Activated T-cell treated with anti-CD3 and anti-CD28 coated beads, Interleukin-2, amount 50 U/mL, for 24 hours (primary cell): ENCODE data around the gene NVL.
"Not testable (repeated sequence)": the region's sequence is repeated elsewhere in the genome, so short reads cannot be mapped to it uniquely, and the experiment has no call there.

Experiments
- DNase-seq: peaks from one replicate; pipeline ENCODE4 v3.0.0-alpha.2; 2020
- H3K27ac Mint-ChIP-seq: 2 replicates; pipeline ENCODE4 v1.8.0; 2020; ENCODE audit warnings: mild to moderate bottlenecking, mixed read lengths
- H3K27me3 Mint-ChIP-seq: 2 replicates; pipeline ENCODE4 v1.8.0; 2020; ENCODE audit warnings: mixed read lengths
- H3K36me3 Mint-ChIP-seq: 2 replicates; pipeline ENCODE4 v1.8.0; 2020; ENCODE audit warnings: low read depth, mixed read lengths
- H3K4me1 Mint-ChIP-seq: 2 replicates; pipeline ENCODE4 v1.8.0; 2020; ENCODE audit warnings: low read depth, mixed read lengths
- H3K4me3 Mint-ChIP-seq: 2 replicates; pipeline ENCODE4 v1.8.0; 2020; ENCODE audit warnings: mild to moderate bottlenecking, moderate library complexity, mixed read lengths
- H3K9me3 Mint-ChIP-seq: 2 replicates; pipeline ENCODE4 v1.8.0; 2020; ENCODE audit warnings: mixed read lengths

Gene NVL

DNA sequence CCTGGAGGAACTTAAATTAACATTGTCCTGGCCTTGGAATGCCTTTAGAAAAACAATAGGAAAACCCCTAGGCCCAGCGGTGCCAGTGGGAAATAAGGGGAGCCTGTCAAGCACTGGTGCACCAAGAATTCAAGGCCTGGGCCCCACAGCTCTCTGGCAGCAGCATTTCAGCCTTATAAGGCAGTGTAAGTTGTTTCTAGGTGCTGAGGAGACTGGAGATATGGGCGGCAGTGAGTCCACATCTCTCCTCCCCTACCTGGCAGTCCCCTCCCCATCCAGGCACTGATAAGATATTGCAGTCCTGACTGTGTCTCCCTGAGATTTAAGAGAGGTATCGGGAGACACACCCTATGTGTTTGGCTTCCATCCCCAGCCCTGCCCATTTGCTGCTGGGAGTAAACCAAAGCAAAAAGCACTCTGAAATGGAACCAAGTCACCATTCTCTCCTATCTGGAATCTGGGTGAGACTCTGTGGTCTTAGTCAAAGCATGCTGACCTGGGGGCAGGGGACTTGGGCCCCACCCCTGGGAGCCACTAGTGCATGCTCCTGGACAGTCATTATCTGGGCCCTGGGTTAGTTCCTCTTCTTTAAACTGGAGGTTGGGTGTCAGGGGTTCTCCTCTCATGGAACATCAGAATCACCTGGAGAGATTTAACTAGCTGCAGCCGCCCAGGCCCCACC, 116.4 kb downstream of the NVL start:
- Mint-ChIP-seq H3K27me3 (no peaks in the 10 kb centered on the region), H3K36me3 (no peaks in the 10 kb centered on the region), H3K4me1 (peaks cover 4% of the 10 kb centered on the region), H3K9me3 (no peaks in the 10 kb centered on the region), H3K4me3 (no peak overlapping the region), H3K27ac (peak overlapping the region; percentile 22)
- no peak for DNase-seq

GRCh38 chr1:224212618-224213061, 117.3 kb downstream of the NVL start:
- Mint-ChIP-seq H3K27me3 (no peaks in the 10 kb centered on the region), H3K27ac (no peak overlapping the region), H3K9me3 (no peaks in the 10 kb centered on the region), H3K4me3 (no peak overlapping the region), H3K36me3 (no peaks in the 10 kb centered on the region), H3K4me1 (peaks cover 4% of the 10 kb centered on the region)
- DNase-seq: no peak

DNA sequence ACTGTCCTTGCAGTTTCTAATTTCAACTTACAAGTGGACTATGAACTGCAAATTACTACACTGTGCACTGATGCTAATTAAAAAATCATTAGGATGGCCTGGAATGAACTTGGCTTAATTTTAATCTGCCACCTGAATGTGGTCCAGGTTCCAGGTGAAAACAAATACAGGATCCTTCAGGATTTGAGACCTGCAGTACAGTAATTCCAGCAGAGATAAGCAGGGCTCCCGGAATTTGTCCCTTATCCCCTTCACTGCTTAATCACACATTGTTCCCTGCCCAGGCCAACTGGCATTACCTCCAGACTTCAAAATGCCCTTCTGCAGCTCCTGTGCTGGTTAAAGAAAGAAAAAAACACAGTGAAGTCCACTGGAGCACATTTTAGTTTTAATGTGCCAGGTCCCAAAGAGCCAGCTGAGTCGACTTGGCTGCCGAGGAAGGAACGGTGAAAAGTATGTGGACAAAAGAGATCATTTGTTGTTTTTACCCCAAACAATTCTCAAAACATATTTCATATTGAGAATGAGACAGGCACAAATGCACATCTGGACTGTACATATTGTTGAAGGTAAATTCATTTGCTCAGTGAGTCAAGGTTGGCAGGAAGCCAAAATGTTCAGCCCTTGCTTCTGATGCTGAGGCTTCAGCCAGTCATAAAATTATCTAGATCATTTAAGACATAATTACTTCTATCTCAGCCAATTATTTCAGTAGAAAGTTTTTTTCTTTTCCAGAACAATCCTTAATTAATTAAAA, 118.6 kb downstream of the NVL start:
- H3K4me3 Mint-ChIP-seq: no peak overlapping the region
- H3K27ac Mint-ChIP-seq: no peak overlapping the region
- H3K9me3 Mint-ChIP-seq: no peaks in the 10 kb centered on the region
- peaks cover 4% of the 10 kb centered on the region for H3K4me1 Mint-ChIP-seq
- no peaks in the 10 kb centered on the region for H3K27me3 Mint-ChIP-seq
- H3K36me3 Mint-ChIP-seq: no peaks in the 10 kb centered on the region
- no peak for DNase-seq

DNA sequence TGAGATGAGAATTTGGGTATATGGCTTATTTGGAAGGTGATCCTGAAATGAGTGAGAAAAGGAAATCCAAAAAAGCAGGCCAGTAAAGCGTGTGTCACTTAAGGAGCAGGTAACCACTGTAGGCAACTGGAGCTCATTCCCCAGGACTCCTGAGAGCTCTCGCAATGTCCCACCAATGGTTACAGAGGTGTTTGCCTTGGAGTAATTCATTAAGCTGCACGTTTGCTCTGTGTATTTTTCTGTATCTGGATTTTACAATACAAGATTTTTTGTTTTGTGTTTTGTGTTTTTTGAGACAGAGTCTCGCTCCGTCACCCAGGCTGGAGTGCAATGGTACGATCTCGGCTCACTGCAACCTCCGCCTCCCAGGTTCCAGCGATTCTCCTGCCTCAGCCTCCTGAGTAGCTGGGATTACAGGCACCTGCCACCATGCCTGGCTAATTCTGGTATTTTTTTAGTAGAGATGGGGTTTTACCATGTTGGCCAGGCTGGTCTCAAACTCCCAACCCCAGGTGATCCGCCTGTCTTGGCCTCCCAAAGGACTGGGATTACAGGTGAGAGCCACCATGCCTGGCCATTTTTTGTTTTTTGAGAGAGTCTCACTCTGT, 123.9 kb downstream of the NVL start:
- not testable (repeated sequence) for DNase-seq, H3K4me3 Mint-ChIP-seq, H3K9me3 Mint-ChIP-seq, H3K36me3 Mint-ChIP-seq, H3K27me3 Mint-ChIP-seq
- Mint-ChIP-seq H3K27ac (peak overlapping the region; percentile 88), H3K4me1 (peaks cover 15% of the 10 kb centered on the region)

DNA sequence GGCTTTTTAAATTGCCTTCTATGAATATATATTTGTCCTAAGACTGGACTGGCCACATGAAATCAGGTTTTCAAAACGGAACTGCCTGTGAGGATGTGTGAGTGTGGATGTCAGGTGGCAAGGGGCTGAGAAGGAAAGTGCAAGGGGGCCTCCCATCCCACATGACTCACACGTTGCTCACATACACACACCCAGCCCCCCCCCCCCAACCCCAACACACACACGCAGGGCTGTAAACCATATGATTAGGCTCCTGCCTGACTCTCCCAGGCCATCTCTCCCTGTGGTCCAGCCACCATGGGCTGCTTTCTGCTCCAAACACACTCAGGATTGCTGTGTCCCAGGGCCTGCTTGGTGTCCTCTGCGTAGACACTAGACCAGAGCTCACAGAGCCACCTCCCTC, 124.5 kb downstream of the NVL start:
- no peaks in the 10 kb centered on the region for H3K27me3 Mint-ChIP-seq
- no peaks in the 10 kb centered on the region for H3K36me3 Mint-ChIP-seq
- peak overlapping the region; percentile 62 for H3K4me3 Mint-ChIP-seq
- H3K9me3 Mint-ChIP-seq: no peaks in the 10 kb centered on the region
- peak; percentile 48 for DNase-seq
- H3K27ac Mint-ChIP-seq: peak overlapping the region; percentile 88
- peaks cover 15% of the 10 kb centered on the region for H3K4me1 Mint-ChIP-seq

DNA sequence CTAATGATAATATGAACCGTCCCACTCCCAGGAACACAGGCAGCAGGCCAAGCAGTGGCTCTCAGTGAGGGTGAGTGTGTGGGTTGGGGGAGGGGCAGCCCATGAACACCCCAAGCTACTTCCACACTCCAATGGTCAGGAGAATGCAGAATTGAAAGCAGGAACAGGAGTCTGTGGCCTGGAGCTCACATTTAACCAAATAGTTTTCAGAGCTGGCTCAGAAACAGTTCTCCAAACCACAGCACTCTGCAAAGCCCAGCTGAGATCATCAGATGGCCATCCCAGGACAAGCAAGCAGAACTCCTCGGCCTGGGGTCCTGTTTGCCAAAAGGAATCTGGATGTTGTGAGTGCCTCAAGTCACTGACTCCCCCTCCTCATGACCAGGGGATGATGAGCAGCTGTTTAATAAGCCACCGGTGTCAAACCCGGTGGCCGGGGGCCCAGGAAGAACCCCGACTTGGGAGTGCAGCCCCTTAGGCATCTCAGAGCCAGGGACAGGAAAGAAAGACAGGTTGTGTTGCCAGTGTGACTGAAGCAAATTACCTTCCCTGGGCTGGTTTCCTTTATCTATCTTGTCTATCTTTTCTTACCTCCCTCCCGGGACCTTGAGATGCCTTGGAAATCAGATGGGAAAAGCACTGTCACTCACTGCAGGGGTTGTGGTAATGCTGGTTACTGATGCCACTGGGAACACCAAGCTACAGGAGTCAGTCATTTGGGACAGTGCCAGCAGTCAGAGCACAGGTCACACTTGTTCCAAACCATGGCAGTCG, 126.5 kb downstream of the NVL start:
- DNase-seq: no peak

DNA sequence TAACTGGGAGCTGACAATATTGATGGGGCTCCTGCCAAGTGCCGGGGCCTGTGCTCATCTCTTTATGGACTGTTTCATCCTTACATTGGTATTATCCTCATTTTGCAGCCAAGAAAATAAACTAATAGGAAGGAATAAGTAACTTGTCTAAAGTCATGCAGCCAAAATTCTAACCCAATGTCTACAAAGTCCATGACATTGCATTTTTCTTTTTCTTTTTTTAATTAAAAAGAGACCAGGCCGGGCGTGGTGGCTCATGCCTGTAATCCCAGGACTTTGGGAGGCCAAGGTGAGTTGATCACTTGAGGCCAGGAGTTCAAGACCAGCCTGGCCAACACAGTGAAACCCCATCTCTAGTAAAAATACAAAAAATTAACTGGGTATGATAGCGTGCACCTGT, 128.1 kb downstream of the NVL start:
- H3K27ac Mint-ChIP-seq: no peak overlapping the region

More for the DNA sequence above, 126.5 kb downstream of the NVL start:
- H3K4me3 Mint-ChIP-seq: no peak overlapping the region
- H3K9me3 Mint-ChIP-seq: no peaks in the 10 kb centered on the region
- H3K4me1 Mint-ChIP-seq: peaks cover 15% of the 10 kb centered on the region
- H3K27ac Mint-ChIP-seq: no peak overlapping the region
- H3K36me3 Mint-ChIP-seq: no peaks in the 10 kb centered on the region
- H3K27me3 Mint-ChIP-seq: no peaks in the 10 kb centered on the region

GRCh38 chr1:224201383-224201782, 128.6 kb downstream of the NVL start:
- Mint-ChIP-seq H3K27ac (no peak overlapping the region), H3K36me3 (no peaks in the 10 kb centered on the region), H3K4me3 (no peak overlapping the region), H3K9me3 (no peaks in the 10 kb centered on the region), H3K27me3 (no peaks in the 10 kb centered on the region), H3K4me1 (peaks cover 19% of the 10 kb centered on the region)
- no peak for DNase-seq

More for the DNA sequence above, 128.1 kb downstream of the NVL start:
- Mint-ChIP-seq H3K27me3 (no peaks in the 10 kb centered on the region), H3K36me3 (no peaks in the 10 kb centered on the region), H3K4me3 (no peak overlapping the region), H3K9me3 (no peaks in the 10 kb centered on the region), H3K4me1 (peaks cover 17% of the 10 kb centered on the region)
- no peak for DNase-seq

DNA sequence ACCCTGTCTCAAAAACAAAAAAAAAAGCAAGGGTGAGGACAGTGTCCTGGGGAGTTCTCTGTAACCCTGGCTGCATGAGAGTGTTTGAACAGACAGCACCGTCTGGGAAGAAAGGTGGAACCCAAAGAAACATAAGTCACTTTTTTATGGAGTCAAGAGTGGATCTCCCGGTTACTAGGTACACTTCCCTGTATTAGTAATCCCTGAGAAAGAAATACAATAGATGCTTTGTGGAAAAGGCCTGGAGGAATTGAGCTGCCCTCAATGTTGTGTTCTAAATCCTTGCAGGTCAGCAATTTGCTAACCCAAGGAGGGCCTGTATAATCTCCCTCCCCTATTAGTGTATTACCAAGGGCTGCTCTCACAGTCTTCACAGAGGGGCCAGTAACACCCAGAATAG, 130.3 kb downstream of the NVL start:
- Mint-ChIP-seq H3K27ac (no peak overlapping the region), H3K4me1 (peaks cover 14% of the 10 kb centered on the region), H3K4me3 (no peak overlapping the region), H3K36me3 (peaks cover 5% of the 10 kb centered on the region), H3K27me3 (no peaks in the 10 kb centered on the region), H3K9me3 (no peaks in the 10 kb centered on the region)
- DNase-seq: no peak

- H3K4me1 Mint-ChIP-seq: peaks cover 11% of the 10 kb centered on the region
- peaks cover 13% of the 10 kb centered on the region for H3K36me3 Mint-ChIP-seq
- no peak overlapping the region for H3K27ac Mint-ChIP-seq
- no peak for DNase-seq
- no peaks in the 10 kb centered on the region for H3K9me3 Mint-ChIP-seq
- no peaks in the 10 kb centered on the region for H3K27me3 Mint-ChIP-seq
- H3K4me3 Mint-ChIP-seq: no peak overlapping the region
Measured at GRCh38 chr1:224198572-224198971, 131.4 kb downstream of the NVL start.

GRCh38 chr1:224196813-224197600, 133.0 kb downstream of the NVL start:
- Mint-ChIP-seq H3K27ac (peak overlapping the region; percentile 5), H3K4me1 (peaks cover 20% of the 10 kb centered on the region), H3K27me3 (no peaks in the 10 kb centered on the region), H3K36me3 (peaks cover 25% of the 10 kb centered on the region), H3K9me3 (no peaks in the 10 kb centered on the region), H3K4me3 (no peak overlapping the region)
- DNase-seq: no peak

DNA sequence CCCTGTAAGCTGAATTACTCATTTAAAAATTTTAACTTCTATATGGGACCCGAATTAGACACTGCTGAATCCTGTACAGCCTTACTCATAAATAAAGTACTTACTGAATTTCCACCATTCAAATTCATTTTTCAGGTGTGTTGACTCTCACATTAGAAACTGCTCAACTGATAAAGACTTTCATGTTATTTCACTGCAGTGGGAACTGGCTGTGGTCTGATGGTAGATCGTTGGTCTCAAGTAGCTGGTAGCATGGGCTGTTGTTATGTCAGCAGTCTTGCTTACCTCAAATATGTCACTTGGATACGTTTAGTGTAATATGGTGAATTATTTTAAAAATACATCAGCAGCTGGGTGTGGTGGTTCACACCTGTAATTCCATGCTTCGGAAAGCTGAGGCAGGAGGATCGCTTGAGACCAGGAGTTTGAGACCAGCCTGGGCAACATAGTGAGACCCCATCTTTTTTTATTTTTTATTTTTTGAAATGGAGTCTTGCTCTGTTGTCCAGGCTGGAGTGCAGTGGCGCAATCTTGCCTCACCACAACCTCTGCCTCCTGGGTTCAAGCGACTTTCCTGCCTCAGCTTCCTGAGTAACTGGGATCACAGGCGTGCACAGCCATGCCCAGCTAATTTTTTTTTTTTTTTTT, 136.5 kb downstream of the NVL start:
- Mint-ChIP-seq H3K36me3 (peaks cover 54% of the 10 kb centered on the region), H3K27me3 (no peaks in the 10 kb centered on the region), H3K9me3 (no peaks in the 10 kb centered on the region), H3K27ac (peak overlapping the region; percentile 72), H3K4me1 (peaks cover 39% of the 10 kb centered on the region), H3K4me3 (no peak overlapping the region)
- DNase-seq: no peak

- Mint-ChIP-seq H3K4me1 (peaks cover 47% of the 10 kb centered on the region), H3K27me3 (no peaks in the 10 kb centered on the region), H3K36me3 (peaks cover 61% of the 10 kb centered on the region), H3K27ac (peak overlapping the region; percentile 94), H3K4me3 (no peak overlapping the region), H3K9me3 (no peaks in the 10 kb centered on the region)
- no peak for DNase-seq
Measured at GRCh38 chr1:224192082-224192788, 137.7 kb downstream of the NVL start.
